GM06990 (cell line): ENCODE results near the gene CCND1.

Experiments used
- DNase-seq: peaks from one replicate; pipeline ENCODE4 v3.0.0-alpha.2; 2011; ENCODE audit not compliant: insufficient read length; ENCODE audit errors: extremely low read depth
- H3K27me3 ChIP-seq: replicated peaks from 2 replicates; pipeline ENCODE4 v1.6.0; 2011; ENCODE audit warnings: low read length; ENCODE audit not compliant: control insufficient read depth, insufficient read depth
- H3K36me3 ChIP-seq: 2 replicates; pipeline ENCODE4 v1.5.1; 2011; ENCODE audit warnings: low read length; ENCODE audit not compliant: control insufficient read depth, insufficient read depth
- H3K4me3 ChIP-seq: replicated peaks from 2 replicates; pipeline ENCODE4 v1.5.1; 2011; ENCODE audit warnings: low read depth, mild to moderate bottlenecking, control low read depth, low read length
- TF ChIP-seq, protein P1 (sequence below): IDR thresholded peaks from 2 replicates; pipeline ENCODE4 v1.5.1; 2011; ENCODE audit warnings: low read length, control low read depth, mild to moderate bottlenecking, inconsistent platforms; ENCODE audit not compliant: insufficient read depth, poor library complexity, severe bottlenecking

Gene CCND1

DNA sequence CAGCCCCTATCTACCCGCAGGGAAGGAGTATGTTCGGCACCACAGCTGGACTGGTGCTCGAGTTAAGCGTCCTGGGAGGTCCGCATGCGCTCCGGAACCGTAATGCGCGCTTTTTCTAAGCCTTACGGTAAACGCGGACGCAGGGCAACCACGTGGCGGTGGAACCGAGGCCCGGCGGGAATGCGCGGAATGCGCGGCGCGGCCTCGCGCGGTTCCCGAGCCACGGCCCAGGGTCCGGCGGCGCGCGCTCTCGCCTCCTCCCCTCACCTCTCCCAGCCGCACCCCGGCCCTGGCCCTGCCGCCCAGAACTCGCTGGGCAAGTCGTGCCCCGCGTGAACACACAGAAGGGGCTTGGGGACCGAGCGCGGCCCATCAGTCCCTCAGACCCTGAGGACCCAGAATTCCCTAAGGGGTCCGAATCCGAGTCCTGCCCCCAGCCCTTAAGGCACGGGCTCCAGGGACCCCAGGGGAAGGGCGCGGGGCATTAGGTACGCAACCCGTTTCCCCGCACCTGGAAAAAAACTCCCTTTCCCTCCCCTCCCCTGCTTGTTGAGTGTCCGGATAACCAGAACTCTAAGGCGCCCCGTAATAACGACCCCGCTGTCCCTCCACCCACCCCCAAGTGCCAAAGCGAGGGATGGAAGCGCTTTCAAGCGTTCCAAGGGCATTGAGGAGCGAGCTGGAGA, 4.3 kb upstream of the CCND1 start:
- Histone ChIP-seq H3K36me3 (no peaks in the 10 kb centered on the region), H3K27me3 (no peaks in the 10 kb centered on the region; the same call in none of the 2 replicates), H3K4me3 (no peak overlapping the region)
- TF ChIP-seq, protein P1, sequence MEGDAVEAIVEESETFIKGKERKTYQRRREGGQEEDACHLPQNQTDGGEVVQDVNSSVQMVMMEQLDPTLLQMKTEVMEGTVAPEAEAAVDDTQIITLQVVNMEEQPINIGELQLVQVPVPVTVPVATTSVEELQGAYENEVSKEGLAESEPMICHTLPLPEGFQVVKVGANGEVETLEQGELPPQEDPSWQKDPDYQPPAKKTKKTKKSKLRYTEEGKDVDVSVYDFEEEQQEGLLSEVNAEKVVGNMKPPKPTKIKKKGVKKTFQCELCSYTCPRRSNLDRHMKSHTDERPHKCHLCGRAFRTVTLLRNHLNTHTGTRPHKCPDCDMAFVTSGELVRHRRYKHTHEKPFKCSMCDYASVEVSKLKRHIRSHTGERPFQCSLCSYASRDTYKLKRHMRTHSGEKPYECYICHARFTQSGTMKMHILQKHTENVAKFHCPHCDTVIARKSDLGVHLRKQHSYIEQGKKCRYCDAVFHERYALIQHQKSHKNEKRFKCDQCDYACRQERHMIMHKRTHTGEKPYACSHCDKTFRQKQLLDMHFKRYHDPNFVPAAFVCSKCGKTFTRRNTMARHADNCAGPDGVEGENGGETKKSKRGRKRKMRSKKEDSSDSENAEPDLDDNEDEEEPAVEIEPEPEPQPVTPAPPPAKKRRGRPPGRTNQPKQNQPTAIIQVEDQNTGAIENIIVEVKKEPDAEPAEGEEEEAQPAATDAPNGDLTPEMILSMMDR: no peak
- DNase-seq: no peak

DNA sequence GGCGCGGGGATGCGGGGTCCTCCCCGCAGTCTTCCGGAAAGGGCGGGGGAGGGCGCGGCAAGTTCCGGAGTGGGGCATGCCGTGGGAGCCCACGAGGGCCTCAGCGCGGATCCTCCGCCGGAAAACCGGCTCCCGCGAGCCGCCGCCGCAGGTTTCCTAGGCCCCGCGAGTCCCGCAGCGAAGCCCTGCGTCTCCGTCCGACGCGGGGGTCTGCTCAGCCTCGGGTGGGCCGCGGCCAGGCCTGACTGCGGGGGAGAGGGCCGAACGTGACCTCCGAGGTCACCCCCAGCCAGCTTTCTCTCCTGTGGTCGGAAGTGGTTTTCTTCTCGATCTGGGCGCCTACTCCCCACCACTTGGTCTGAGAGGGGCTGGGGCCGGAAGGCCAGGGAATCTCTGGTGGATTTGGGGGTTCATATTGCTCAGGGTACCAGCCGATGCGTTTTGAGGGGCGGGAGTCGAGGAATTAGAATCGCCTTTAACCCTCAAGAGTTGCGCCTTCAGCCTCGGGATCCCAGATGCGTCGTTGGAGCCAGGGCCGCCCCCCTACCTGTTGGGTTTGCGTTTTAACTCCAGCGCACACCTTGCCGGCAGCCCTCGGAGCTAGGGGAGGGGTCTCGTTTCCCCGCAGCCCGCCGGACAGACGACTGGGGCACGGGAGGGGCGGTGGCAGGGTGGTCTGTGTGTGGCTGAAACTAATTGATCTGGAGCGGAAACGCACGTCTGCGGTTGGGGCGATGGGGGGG, 3.6 kb upstream of the CCND1 start:
- Histone ChIP-seq H3K4me3 (no peak overlapping the region), H3K36me3 (no peaks in the 10 kb centered on the region), H3K27me3 (no peaks in the 10 kb centered on the region; the same call in none of the 2 replicates)
- DNase-seq: no peak
- TF ChIP-seq, protein P1: no peak

DNA sequence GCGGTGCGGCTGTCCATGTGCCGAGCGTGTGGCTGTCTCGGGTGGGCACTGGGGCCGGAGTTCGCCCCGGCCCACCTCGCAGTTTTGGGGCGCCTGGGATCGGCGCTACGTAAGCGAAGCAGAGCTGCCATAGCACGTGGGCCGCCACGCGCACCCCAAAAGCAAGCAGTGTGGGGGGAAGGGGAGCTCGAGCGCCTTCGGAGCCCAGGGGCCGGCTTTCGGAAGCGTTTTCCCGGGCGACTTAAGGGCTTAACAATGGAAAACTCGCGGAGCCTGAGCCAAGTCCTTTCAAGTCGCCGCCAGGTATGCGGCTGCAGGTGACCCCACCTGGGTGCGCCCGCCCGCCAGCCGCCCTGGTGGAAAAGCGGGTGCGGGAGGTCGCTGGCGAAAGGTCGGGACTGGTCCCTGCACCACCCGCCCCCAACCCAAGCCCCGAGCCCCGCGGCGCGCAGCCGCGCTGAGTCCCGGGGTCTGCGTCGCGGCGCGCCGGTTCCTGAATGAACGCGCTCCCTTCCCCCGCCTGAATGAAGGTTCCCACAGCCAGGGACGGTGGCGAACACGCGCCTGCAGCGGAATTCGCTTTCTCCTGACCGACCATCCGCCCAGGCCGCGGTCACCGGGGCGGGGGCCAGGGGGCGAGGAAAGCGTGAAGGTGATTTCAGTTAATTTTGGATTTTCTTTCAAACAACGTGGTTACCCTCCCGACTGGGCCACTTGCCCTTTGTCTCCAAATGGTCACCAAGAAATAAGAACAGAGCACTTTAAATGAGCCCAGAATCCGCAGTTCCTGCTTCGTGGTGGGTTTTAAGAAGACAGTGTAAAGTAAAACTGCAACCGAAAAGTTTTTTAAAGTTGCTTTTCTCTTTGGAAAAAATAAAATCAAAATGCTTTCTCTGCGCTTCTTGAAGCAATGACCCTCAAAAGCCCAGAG, 2.8 kb upstream of the CCND1 start:
- no peak for DNase-seq

DNA sequence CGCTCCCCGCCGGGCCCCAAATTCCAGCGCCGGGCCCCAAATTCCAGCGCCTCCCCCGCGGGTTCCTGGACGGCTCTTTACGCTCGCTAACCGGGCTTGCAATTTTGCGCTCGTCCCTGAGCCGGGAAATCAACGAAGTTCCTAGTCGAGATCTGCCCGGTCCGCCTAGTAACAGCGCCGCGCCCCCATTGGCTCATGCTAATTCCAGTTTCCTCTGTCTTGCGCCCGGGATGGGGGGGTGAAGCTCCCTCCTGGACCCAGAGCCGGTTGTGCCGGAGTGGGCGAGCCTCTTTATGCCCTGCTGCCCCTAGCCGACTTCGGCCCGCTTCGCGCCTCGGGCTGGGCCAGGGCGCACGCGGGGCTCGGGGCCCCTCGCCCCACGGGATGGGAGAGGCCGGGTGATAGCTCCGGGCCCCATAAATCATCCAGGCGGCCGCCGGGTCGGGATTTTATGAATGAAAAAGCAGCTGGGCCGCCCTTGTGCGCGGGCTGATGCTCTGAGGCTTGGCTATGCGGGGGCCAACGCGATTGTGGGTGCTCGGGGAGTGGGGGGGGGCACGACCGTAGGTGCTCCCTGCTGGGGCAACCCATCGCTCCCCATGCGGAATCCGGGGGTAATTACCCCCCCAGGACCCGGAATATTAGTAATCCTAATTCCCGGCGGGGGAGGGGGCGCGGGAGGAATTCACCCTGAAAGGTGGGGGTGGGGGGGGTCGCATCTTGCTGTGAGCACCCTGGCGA, 1.8 kb upstream of the CCND1 start:
- TF ChIP-seq, protein P1: no peak
- no peaks in the 10 kb centered on the region; the same call in none of the 2 replicates for H3K27me3 ChIP-seq
- H3K4me3 ChIP-seq: peak overlapping the region; percentile 32
- H3K36me3 ChIP-seq: no peaks in the 10 kb centered on the region
- no peak for DNase-seq

More for the DNA sequence above, 2.8 kb upstream of the CCND1 start:
- peak overlapping the region; percentile 23 for H3K4me3 ChIP-seq
- TF ChIP-seq, protein P1: no peak
- H3K36me3 ChIP-seq: no peaks in the 10 kb centered on the region
- no peaks in the 10 kb centered on the region; the same call in none of the 2 replicates for H3K27me3 ChIP-seq

DNA sequence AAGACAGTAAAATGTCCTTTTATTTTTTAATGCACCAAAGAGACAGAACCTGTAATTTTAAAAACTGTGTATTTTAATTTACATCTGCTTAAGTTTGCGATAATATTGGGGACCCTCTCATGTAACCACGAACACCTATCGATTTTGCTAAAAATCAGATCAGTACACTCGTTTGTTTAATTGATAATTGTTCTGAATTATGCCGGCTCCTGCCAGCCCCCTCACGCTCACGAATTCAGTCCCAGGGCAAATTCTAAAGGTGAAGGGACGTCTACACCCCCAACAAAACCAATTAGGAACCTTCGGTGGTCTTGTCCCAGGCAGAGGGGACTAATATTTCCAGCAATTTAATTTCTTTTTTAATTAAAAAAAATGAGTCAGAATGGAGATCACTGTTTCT, 1.1 kb upstream of the CCND1 start:
- DNase-seq: no peak
- Histone ChIP-seq H3K4me3 (no peak overlapping the region), H3K27me3 (no peaks in the 10 kb centered on the region; the same call in 1 of the 2 replicates), H3K36me3 (no peaks in the 10 kb centered on the region)
- TF ChIP-seq, protein P1: no peak
